Stimulated activated CD8-positive, alpha-beta memory T cell treated with anti-CD3 and anti-CD28 coated beads, Interleukin-12 subunit alpha, Interleukin-12 subunit beta, amount 100 ng/mL, for 4 hours (primary cell): ENCODE measurements around the gene KDM4E.
"Not testable (repeated sequence)": the region's sequence is repeated elsewhere in the genome, so short reads cannot be mapped to it uniquely, and the experiment has no call there.

Source experiments
- DNase-seq: peaks from one replicate; pipeline ENCODE4 v3.0.0-alpha.2; 2020; ENCODE audit warnings: low read depth

The KDM4E gene

DNA sequence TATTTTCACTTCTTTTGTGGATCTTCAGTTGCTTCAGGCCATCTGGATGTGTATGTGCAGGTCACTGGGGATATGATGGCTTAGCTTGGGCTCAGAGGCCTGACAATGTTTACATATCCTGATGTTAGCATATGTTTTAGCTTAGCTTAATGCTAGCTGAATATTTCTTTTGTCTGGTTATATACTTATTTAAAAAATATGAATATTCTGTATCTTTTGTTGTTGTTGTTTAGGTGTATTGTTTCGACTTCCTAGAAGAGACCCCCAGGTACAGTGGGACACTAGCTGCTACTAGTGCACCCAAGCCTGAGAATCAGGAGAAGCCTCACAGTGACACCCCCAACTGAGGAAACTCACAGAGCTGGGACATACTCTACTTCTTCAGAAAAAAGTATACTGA, at the start of gene KDM4E:
Gene KDM4E (plus strand): TSS at position 301 of the 400 bp plus-strand sequence. CDS start 300 bp downstream, outside the sequence.
- no peak for DNase-seq

DNA sequence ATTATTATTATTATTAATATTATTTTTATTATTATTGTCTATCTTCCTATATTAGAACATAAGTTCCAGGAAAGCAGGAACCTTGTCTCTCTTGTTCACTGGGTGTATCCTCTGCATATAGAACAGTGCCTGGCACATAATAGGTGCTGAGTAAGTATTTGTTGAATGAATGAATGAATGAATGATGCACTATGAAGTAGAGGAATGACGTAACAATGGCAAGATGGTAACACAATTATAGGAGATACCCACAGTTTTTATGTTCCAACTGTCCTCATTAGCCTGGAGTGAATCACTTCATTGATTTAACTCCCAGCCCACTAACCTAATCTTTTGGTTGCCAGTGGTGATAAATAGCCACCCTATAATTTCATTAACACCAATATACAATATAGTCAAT, 49.5 kb upstream of the KDM4E start:
- DNase-seq: no peak

DNA sequence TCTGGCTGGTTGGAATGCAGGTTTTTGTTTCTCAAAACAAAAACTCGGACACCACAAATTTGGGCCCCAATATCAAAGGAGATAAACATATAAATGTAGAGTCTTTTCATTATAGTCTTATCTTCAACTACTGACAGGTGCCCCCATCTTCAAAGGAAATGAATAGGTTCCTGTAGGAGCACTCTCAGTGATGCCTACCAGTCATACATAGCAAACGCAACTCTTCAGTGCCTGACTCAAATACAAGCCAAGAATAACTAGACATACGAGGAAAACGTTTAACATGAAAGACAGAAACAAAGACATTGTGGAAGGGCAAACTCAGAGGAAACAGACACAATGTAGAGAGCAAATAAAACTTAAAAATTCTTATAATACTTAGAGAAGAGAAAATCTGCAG, 37.7 kb upstream of the KDM4E start:
- no peak for DNase-seq

- no peak for DNase-seq
These were observed 36.3 kb upstream of the KDM4E start for GRCh38 chr11:94988748-94989147.

GRCh38 chr11:94993400-94993943, 31.6 kb upstream of the KDM4E start:
- DNase-seq: no peak

DNA sequence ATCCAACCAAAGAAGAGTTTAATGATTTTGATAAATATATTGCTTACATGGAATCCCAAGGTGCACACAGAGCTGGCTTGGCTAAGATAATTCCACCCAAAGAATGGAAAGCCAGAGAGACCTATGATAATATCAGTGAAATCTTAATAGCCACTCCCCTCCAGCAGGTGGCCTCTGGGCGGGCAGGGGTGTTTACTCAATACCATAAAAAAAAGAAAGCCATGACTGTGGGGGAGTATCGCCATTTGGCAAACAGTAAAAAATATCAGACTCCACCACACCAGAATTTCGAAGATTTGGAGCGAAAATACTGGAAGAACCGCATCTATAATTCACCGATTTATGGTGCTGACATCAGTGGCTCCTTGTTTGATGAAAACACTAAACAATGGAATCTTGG, 27.6 kb upstream of the KDM4E start:
- no peak for DNase-seq

DNA sequence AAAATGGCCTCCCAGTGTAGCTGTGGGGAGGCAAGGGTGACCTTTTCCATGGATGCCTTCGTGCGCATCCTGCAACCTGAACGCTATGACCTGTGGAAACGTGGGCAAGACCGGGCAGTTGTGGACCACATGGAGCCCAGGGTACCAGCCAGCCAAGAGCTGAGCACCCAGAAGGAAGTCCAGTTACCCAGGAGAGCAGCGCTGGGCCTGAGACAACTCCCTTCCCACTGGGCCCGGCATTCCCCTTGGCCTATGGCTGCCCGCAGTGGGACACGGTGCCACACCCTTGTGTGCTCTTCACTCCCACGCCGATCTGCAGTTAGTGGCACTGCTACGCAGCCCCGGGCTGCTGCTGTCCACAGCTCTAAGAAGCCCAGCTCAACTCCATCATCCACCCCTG, 26.8 kb upstream of the KDM4E start:
- DNase-seq: no peak

- no peak for DNase-seq
These were observed 21.3 kb upstream of the KDM4E start for GRCh38 chr11:95003716-95004115.

GRCh38 chr11:95005642-95006041, 19.4 kb upstream of the KDM4E start:
- DNase-seq: no peak

- no peak for DNase-seq
These were observed 13.7 kb upstream of the KDM4E start for GRCh38 chr11:95011376-95011775.

GRCh38 chr11:95014184-95014821, 10.8 kb upstream of the KDM4E start:
- DNase-seq: no peak

DNA sequence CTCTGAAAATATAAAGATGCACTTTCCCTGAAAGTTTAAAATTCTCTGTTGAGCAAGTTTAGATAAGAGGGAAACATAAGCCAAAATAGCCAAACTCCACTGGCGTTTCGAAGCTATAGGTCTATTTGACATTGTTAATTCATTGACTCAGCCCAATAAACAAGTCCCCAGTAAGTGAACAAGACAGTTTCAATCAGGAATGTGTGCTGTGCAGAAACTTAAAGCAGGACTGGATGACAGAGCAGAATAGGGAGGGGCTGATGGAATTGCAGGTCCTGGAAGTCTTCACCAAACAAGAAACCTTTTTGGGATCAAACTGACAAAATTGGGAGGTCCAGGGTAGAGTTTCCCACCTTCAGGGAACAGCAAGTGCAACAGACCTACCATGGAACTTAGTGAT, 8.9 kb upstream of the KDM4E start:
- DNase-seq: no peak

- not testable (repeated sequence) for DNase-seq
These were observed 3.6 kb upstream of the KDM4E start for GRCh38 chr11:95021468-95021867.

DNA sequence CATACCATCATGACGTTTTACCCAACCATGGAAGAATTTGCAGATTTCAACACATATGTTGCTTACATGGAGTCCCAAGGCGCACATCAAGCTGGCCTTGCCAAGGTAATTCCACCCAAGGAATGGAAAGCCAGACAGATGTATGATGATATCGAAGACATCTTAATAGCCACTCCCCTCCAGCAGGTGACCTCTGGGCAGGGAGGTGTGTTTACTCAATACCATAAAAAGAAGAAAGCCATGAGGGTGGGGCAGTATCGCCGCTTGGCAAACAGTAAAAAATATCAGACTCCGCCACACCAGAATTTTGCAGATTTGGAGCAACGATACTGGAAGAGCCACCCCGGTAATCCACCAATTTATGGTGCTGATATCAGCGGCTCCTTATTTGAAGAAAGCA, 536 bp downstream of the KDM4E start:
- not testable (repeated sequence) for DNase-seq

- no peak for DNase-seq
These were observed 3.3 kb downstream of the KDM4E start for GRCh38 chr11:95028357-95028756.

DNA sequence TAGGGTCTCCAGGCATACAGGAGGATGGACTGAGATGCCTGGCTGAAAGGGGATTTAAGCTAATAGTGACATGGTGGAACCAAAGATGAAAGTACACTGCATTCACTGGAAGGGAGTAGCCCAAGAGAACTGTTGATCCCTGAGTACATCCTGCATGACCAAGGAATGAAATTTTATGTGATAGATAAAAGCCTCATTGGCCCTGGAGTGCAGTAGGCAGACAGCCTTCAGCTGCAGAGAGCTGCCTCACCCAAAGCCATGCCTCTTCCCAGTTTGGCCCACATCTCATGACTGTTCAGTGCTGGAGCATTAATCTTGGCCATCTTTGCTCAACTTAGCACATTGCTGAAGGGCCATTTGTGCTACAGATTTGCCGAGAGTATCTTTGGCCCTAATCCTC, 8.0 kb downstream of the KDM4E start:
- DNase-seq: no peak

GRCh38 chr11:95035316-95035715, 10.3 kb downstream of the KDM4E start:
- no peak for DNase-seq

DNA sequence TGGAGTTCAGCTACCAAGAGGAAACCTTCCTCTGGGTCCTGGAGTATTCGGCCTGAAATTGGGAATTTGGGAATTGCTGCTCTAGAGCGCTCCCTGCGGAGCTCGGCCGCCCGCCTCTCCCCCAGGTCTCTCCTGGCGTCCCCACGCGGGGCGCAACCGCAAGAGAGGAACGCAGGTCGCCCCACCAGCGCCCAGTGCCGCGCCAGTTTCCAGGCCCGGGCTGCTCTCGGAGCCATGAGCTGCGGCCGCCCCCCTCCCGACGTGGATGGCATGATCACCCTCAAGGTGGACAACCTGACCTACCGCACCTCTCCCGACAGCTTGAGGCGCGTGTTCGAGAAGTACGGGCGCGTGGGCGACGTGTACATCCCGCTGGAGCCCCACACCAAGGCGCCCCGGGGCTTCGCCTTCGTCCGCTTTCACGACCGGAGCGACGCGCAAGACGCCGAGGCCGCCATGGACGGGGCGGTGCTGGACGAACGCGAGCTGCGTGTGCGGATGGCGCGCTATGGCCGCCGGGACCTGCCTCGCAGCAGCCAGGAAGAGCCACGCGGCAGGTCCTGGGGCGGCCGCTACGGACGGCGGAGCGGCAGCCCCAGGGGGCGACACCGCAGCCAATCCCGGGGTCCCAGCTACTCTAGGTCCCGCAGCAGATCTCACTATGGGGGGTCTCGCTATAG, 12.4 kb downstream of the KDM4E start:
- DNase-seq: not testable (repeated sequence)

GRCh38 chr11:95042239-95042638, 17.2 kb downstream of the KDM4E start:
- DNase-seq: no peak

- no peak for DNase-seq
These were observed 17.8 kb downstream of the KDM4E start for GRCh38 chr11:95042906-95043305.

DNA sequence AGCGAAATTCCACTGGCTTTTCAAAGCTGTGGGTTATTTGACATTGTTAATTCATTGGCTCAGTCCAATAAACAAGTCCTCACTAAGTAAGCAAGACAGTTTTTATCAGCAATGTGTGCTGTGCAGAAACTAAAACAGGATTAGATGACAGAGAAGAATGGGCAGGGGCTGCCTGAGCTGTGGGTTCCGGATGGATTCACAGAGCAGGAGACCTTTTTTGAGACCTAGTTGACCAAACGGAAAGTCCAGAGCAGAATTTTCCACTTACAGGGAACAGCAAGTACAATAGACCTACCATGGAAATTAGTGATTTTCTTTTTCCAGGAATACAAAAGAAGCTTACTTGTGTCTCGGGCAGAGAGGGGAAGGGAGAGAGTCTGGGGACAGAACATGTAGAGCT, 19.0 kb downstream of the KDM4E start:
- DNase-seq: no peak

GRCh38 chr11:95045812-95046211, 20.8 kb downstream of the KDM4E start:
- DNase-seq: no peak

- not testable (repeated sequence) for DNase-seq
These were observed 24.1 kb downstream of the KDM4E start, which contains the start of gene KDM4F for GRCh38 chr11:95049122-95049521. Gene KDM4F, plus strand, starts transcription at chr11:95049422.
